Stomach (tissue), 9 donors: Measurements from ENCODE around the gene BANP. TPM values are rescaled to one million over a fixed set of nuclear protein-coding genes. Genes with fewer than 3 reads are reported as not detected.
"Not testable (repeated sequence)": the region's sequence is repeated elsewhere in the genome, so short reads cannot be mapped to it uniquely, and the experiment has no call there.

Experiments
- DNase-seq, 2 donors: peaks; one replicate each; pipeline versions ENCODE4 v3.0.0 to v3.0.0-alpha.2; 2013 to 2019
- H3K27ac ChIP-seq, 5 donors: fragments of 200-600 bp in 4 of 5; sonication (generic) in 4 of 5; one replicate each; pipeline ENCODE4 v1.5.1; 2013 to 2019; ENCODE audit warnings: mild to moderate bottlenecking in 1 of 5, moderate library complexity in 1 of 5
- H3K27me3 ChIP-seq, 3 donors: fragments of 200-600 bp; sonication (generic); one replicate each; pipeline ENCODE4 v1.5.1; 2017 to 2019; ENCODE audit warnings: mixed run types in 1 of 3
- H3K36me3 ChIP-seq, 4 donors: fragments of 200-600 bp; sonication (generic); 1 replicate in 3 of 4; 2 replicates in 1 of 4; pipeline ENCODE4 v1.5.1; 2016 to 2019
- H3K4me1 ChIP-seq, 4 donors: fragments of 200-600 bp; sonication (generic); one replicate each; pipeline ENCODE4 v1.5.1; 2016 to 2019
- H3K4me3 ChIP-seq, 4 donors: fragments of 200-600 bp; sonication (generic) in 3 of 4; one replicate each; pipeline ENCODE4 v1.5.1; 2016 to 2019; ENCODE audit warnings: mild to moderate bottlenecking in 1 of 4
- H3K9me3 ChIP-seq, 4 donors: fragments of 200-600 bp; sonication (generic); one replicate each; pipeline ENCODE4 v1.5.1; 2016 to 2019
- EP300 ChIP-seq: sonication (generic); formaldehyde crosslinking; IDR thresholded peaks from one replicate; pipeline ENCODE4 v1.6.1; 2017; ENCODE audit warnings: antibody characterized with exemption
- POLR2A ChIP-seq, 4 donors: fragments of 450-650 bp; IDR thresholded peaks; one replicate each; pipeline ENCODE4 v1.6.1; 2016; ENCODE audit warnings: antibody characterized with exemption in 4 of 4, control low read depth in 2 of 4, mild to moderate bottlenecking in 1 of 4, moderate library complexity in 1 of 4
- POLR2AphosphoS5 ChIP-seq, 3 donors: sonication (generic); formaldehyde crosslinking; IDR thresholded peaks; one replicate each; pipeline ENCODE4 v1.6.1; 2016; ENCODE audit warnings: antibody characterized with exemption in 3 of 3
- WGBS, 5 donors: extraction: QIAGEN DNeasy Blood & Tissue Kit in 3 of 5; methylation state at CpG; one replicate each; pipeline versions ENCODE4 v1.1.5 to v1.1.7; 2013 to 2018; 5-methylcytosine and 5-hydroxymethylcytosine counted together
- intact Hi-C: fragments of 100-400 bp; cut with DNase I; formaldehyde crosslinking; loops from one replicate; pipeline ENCODE4 v1.15.1; 2023; ENCODE audit warnings: low total_unique reads
- polyA plus RNA-seq, 3 donors: library from polyadenylated mRNA; stranded (reverse); fragments of 200-250 nt; gene quantifications; one replicate each; pipeline ENCODE4 v1.2.3, GENCODE V29; 2013
- total RNA-seq, 5 donors: library from RNA; depleted of rRNA; stranded (reverse); fragments of >200 nt; gene quantifications; one replicate each; pipeline versions ENCODE4 v1.1.0 to v1.2.3, GENCODE V29; 2014 to 2016
- TF ChIP-seq, protein P1 (sequence below), 7 experiments: fragments of 450-650 bp in 4 of 7; fragments of 200-600 bp in 3 of 7; sonication (generic) in 3 of 7; IDR thresholded peaks; one replicate each; pipeline ENCODE4 v1.5.1; 2016 to 2019; ENCODE audit warnings: antibody characterized with exemption in 7 of 7, control low read depth in 2 of 7, mild to moderate bottlenecking in 1 of 7
- donor health status: healthy with polysubstance abuse.
- donor health status: Bipolar disorder and iron deficiency.
- donor health status: healthy.

BANP gene
- total and polyA plus RNA-seq, 8 donors = 6.0 to 144 (median 18.3) TPM

DNA sequence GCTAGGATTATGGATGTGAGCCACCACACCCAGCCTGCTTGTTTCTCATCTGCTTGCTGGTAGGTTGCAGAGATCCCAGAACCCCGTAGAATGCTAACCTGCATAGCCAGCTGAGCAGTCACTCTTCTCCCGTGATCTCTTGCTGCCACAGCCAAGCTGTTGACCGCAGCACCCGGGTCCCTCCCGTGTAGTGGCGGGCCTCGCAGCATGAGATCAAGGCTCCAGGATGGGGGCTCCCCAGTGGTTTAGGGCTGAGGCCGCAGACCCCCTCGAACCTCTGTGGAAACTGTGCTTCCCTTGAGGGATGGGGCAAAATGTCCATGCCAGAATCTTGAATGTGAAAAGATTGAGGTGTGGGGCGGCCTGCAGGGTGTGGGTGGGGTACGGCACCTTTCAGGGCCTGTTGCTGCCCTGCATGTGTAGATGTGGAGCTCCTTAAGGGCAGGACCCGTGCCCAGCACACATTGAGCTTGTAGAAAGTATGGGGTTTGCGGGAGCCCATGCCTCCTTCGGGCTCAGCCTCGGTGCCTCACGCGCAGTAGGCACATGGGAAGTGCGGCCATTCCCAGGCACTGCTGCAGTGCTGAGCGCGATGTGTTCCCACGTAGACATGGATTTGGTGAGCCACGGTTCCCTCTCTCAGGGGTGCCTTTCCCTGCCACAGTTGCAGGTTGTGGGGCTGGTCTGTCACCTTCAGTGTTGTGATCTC is 99.9 kb downstream of the BANP start:
- TF ChIP-seq POLR2A (IDR thresholded peaks at IDR 0.05) = no peak
- TF ChIP-seq POLR2AphosphoS5 (IDR thresholded peaks at IDR 0.05) = no peak
- TF ChIP-seq, protein P1, sequence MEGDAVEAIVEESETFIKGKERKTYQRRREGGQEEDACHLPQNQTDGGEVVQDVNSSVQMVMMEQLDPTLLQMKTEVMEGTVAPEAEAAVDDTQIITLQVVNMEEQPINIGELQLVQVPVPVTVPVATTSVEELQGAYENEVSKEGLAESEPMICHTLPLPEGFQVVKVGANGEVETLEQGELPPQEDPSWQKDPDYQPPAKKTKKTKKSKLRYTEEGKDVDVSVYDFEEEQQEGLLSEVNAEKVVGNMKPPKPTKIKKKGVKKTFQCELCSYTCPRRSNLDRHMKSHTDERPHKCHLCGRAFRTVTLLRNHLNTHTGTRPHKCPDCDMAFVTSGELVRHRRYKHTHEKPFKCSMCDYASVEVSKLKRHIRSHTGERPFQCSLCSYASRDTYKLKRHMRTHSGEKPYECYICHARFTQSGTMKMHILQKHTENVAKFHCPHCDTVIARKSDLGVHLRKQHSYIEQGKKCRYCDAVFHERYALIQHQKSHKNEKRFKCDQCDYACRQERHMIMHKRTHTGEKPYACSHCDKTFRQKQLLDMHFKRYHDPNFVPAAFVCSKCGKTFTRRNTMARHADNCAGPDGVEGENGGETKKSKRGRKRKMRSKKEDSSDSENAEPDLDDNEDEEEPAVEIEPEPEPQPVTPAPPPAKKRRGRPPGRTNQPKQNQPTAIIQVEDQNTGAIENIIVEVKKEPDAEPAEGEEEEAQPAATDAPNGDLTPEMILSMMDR (IDR thresholded peaks at IDR 0.05) = no peak
- TF ChIP-seq EP300 = no peak
- WGBS, 5 donors = 97 to 98% (median 98%) methylated on average over 18 to 22 of the region's 22 CpGs
- intact Hi-C loops = no loop called here
- Histone ChIP-seq H3K27ac (no peak overlapping the region), H3K4me1 (no peaks in the 10 kb centered on the region), H3K9me3 (no peaks in the 10 kb centered on the region), H3K36me3 (peaks cover 0 to 70% (median 66%) of the 10 kb centered on the region in 4 donors), H3K27me3 (no peaks in the 10 kb centered on the region), H3K4me3 (no peak overlapping the region)
- DNase-seq = no peak

DNA sequence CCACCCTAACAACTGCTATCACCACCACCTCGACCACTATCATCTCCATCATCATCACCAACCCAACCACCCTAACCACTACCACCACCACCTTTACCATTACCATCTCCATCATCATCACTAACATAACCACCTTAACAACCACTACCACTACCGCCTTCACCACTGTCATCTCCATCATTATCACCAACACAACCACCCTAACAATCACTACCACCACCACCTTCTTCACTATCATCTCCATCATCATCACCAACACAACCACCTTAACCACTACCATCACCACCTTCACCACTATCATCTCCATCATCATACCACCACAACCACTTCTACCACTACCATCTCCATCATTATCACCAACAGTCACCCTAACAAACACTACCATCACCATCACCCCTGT is 101.4 kb downstream of the BANP start:
- no peak overlapping the region for H3K4me3 ChIP-seq
- WGBS, 5 donors = 63 to 93% (median 70%) methylated on average over 2 of the region's 2 CpGs
- H3K4me1 ChIP-seq = no peaks in the 10 kb centered on the region
- H3K27ac ChIP-seq = no peak overlapping the region
- intact Hi-C loops = no loop called here
- H3K36me3 ChIP-seq = peaks cover 0 to 70% (median 67%) of the 10 kb centered on the region in 4 donors
- no peak for DNase-seq
- TF ChIP-seq POLR2AphosphoS5 (IDR thresholded peaks at IDR 0.05) = no peak
- TF ChIP-seq POLR2A (IDR thresholded peaks at IDR 0.05) = no peak
- TF ChIP-seq EP300 = no peak
- TF ChIP-seq, protein P1 (IDR thresholded peaks at IDR 0.05) = no peak
- H3K9me3 ChIP-seq = no peaks in the 10 kb centered on the region
- no peaks in the 10 kb centered on the region for H3K27me3 ChIP-seq

DNA sequence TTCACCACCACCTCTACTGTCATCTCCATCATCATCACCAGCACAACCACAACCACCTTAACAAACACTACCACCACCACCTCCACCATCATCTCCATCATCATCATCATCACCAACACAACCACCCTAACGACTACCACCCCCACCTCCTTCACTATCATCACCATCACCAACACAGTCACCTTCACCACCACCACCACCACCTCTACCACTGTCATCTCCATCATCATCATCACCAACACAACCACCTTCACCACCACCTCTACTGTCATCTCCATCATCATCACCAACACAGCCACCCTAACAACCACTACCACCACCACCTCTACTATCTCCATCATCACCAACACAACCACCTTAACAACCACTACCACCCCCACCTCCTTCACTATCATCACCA is 102.2 kb downstream of the BANP start:
- H3K27ac ChIP-seq, H3K4me3 ChIP-seq, H3K27me3 ChIP-seq, H3K4me1 ChIP-seq, H3K9me3 ChIP-seq, DNase-seq, intact Hi-C loops: not testable (repeated sequence)
- WGBS, 5 donors = 79 to 93% (median 85%) methylated on average over 1 of the region's 1 CpG; no CpG with 5 or more reads in 1 of the 5 donors
- H3K36me3 ChIP-seq = peaks cover 0 to 70% (median 67%) of the 10 kb centered on the region in 4 donors

DNA sequence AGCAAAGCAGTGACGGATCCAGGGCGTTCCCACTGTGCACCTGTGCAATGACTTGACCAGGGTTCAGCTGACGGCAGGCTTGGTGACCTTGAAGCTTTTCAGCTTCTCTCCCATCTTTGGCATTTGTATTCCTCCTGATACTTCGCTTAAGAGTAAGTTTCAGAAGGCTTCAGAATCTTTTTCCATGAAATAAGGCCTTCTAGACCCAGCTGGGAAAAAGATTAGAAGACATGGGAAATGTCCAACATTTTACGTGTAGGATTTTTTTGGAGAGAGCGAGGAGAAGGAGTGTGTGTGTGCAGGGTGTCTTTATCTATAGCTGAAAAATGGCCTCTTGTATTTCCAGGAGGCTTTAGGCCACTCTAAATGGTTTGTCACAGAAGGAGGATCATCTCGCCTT is 104.1 kb downstream of the BANP start:
- intact Hi-C loops = no loop called here
- WGBS, 5 donors = 95 to 98% (median 97%) methylated on average over 7 of the region's 7 CpGs
- H3K27ac ChIP-seq = no peak overlapping the region
- H3K4me1 ChIP-seq = no peaks in the 10 kb centered on the region
- no peak for DNase-seq
- TF ChIP-seq POLR2AphosphoS5 (IDR thresholded peaks at IDR 0.05) (no peak), POLR2A (IDR thresholded peaks at IDR 0.05) (no peak), EP300 (no peak)
- TF ChIP-seq, protein P1 (IDR thresholded peaks at IDR 0.05) = no peak
- no peaks in the 10 kb centered on the region for H3K9me3 ChIP-seq
- H3K36me3 ChIP-seq = peaks cover under 1 to 70% (median 67%) of the 10 kb centered on the region in 4 donors
- no peak overlapping the region for H3K4me3 ChIP-seq
- no peaks in the 10 kb centered on the region for H3K27me3 ChIP-seq

DNA sequence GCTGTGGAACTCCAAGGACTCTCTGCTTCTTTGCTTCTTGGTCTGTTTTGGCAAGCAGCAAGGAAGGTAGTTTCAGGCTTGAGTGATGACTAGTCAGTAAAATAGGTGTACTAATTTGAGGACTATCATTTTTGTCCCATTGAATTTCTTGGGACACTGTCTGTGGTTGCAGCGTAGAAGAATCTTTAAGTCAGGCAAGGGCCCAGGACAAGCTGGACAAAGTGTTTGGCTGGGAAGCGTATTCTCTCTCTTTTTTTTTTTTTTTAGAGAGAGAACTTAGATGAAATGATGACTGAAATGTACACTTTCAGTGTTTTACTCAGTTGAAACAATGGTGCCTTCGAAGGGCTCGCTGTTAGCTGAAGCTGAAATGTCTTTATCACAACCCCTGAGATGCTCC is 105.0 kb downstream of the BANP start:
- 74 to 95% (median 82%) methylated on average over 4 of the region's 4 CpGs for WGBS, 5 donors
- intact Hi-C loops = no loop called here
- Histone ChIP-seq H3K4me1 (no peaks in the 10 kb centered on the region), H3K27ac (no peak overlapping the region), H3K4me3 (no peak overlapping the region), H3K9me3 (no peaks in the 10 kb centered on the region), H3K27me3 (no peaks in the 10 kb centered on the region), H3K36me3 (peaks cover 6 to 69% (median 67%) of the 10 kb centered on the region in 4 donors)
- TF ChIP-seq, protein P1 (IDR thresholded peaks at IDR 0.05) = no peak
- TF ChIP-seq POLR2AphosphoS5 (IDR thresholded peaks at IDR 0.05) = no peak
- TF ChIP-seq EP300 = no peak
- TF ChIP-seq POLR2A (IDR thresholded peaks at IDR 0.05) = no peak
- no peak for DNase-seq
